ENCODE results near the gene ST14.
"Not testable (repeated sequence)": the region's sequence is repeated elsewhere in the genome, so short reads cannot be mapped to it uniquely, and the experiment has no call there.

The ST14 gene

GRCh38 chr11:130234315-130234714, 74.7 kb downstream of the ST14 start:
- no peak for DNase-seq (ENCODE audit: low read depth)

- DNase-seq (ENCODE audit: low read depth): no peak
Measured at GRCh38 chr11:130237282-130238006, 77.9 kb downstream of the ST14 start.

GRCh38 chr11:130241713-130242112, 82.1 kb downstream of the ST14 start:
- DNase-seq (ENCODE audit: low read depth): no peak

GRCh38 chr11:130243816-130244215, 84.2 kb downstream of the ST14 start:
- DNase-seq (ENCODE audit: low read depth): no peak

- DNase-seq (ENCODE audit: low read depth): no peak
Measured at GRCh38 chr11:130244848-130245247, 85.3 kb downstream of the ST14 start.

- DNase-seq (ENCODE audit: low read depth): not testable (repeated sequence)
Measured at GRCh38 chr11:130245375-130245774, 85.8 kb downstream of the ST14 start.

- DNase-seq (ENCODE audit: low read depth): no peak
Measured at GRCh38 chr11:130246270-130246669, 86.7 kb downstream of the ST14 start.

- DNase-seq (ENCODE audit: low read depth): no peak
Measured at GRCh38 chr11:130246738-130247137, 87.2 kb downstream of the ST14 start.

- no peak for DNase-seq (ENCODE audit: low read depth)
Measured at GRCh38 chr11:130247319-130247718, 87.7 kb downstream of the ST14 start.

GRCh38 chr11:130249371-130249770, 89.8 kb downstream of the ST14 start:
- no peak for DNase-seq (ENCODE audit: low read depth)

- DNase-seq (ENCODE audit: low read depth): not testable (repeated sequence)
Measured at GRCh38 chr11:130249929-130250328, 90.3 kb downstream of the ST14 start.

GRCh38 chr11:130251763-130252162, 92.2 kb downstream of the ST14 start:
- DNase-seq (ENCODE audit: low read depth): not testable (repeated sequence)

All from activated gamma-delta T cell treated with anti-CD3 and anti-CD28 coated beads, Interleukin-2, amount 50 U/mL, for 16 hours (primary cell).